Measurements from ENCODE around the gene ATG12.
A peak's percentile ranks its signal among the peaks of the same experiment; 100 is the strongest.
"Not testable (repeated sequence)": the region's sequence is repeated elsewhere in the genome, so short reads cannot be mapped to it uniquely, and the experiment has no call there.

The ATG12 gene

DNA sequence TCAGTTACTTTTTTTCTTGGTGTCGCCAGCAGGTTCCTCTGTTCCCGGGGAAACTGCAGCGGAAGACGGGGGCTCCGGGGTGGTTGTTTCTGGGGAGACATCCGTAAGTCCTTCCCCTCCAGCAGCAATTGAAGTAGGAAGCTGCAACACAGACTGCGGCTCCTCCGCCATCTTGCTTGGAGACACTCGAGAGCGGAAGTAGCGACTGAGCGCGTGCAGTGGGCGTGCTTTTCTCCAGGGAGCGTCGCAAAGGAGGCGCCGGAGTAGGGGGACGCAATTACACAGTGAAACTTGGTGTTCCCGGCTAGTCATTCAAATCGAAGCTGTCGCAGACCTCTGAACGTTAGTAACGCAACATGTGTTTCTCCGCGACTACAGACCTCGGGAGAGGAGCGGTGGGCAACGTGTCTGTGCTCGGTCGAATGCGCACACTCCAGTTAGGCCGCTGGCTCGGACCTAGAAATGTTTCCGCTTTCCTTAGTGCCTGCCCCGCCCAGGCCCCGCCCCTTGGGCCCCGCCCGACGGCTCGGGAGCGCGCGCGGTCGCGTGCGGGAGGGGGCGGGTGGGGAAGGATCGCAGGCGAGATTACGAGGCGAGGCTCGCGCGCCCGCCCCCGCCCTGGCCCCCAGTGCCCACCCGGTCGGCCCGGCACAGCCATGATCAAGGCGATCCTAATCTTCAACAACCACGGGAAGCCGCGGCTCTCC lies at the start of gene ATG12, which contains the start of gene AP3S1:
ATG12 (minus strand) TSS at position 184 of the 707 bp plus-strand sequence; CDS start at position 171, 13 bp downstream.
AP3S1 (plus strand) TSS at position 554 of the 707 bp plus-strand sequence; CDS start at position 657, 103 bp downstream.
- peak; percentile 56 to 92 (median 73) for DNase-seq (ENCODE audit: low read depth in 3 of 3, low spot score in 1 of 3)

DNA sequence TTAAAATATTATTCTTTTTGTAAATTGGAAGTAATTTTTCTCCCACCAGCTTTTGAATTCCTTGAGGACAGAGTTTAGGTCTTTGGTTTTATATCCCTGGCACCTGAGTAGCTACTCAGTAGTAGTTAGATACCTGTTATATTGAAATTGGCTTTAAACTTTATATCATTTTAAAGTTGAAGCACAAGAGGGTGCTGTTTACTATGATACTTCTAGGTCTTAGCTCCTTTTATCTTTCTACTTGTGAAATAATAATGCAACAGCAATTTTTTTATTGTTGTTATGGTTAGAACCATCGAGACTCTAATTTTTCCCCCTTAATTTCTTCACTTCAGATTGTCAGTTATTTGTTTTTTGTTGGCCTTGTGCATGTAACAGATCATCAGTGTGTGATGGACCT lies 46.7 kb upstream of the ATG12 start:
- DNase-seq (ENCODE audit: low read depth in 3 of 3, low spot score in 1 of 3), result no peak

- DNase-seq (ENCODE audit: low read depth in 3 of 3, low spot score in 1 of 3), result not testable (repeated sequence)
Measured at GRCh38 chr5:115885208-115885607, 43.8 kb upstream of the ATG12 start.

GRCh38 chr5:115884704-115885103 lies 43.3 kb upstream of the ATG12 start:
- DNase-seq (ENCODE audit: low read depth in 3 of 3, low spot score in 1 of 3), result no peak

DNA sequence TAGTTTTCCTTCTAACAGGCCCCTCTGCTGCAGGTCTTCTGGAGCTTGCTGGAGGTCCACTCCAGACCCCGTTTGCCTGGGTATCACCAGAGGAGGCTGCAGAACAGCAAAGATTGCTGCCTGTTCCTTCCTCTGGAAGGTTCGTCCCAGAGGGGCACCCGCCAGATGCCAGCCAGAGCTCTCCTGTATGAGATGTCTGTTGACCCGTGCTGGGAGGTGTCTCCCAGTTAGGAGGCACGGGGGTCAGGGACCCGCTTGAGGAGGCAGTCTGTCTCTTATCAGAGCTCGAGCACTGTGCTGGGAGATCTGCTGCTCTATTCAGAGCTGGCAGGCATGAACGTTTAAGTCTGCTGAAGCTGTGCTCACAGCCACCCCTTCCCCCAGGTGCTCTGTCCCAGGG lies 41.1 kb upstream of the ATG12 start:
- DNase-seq (ENCODE audit: low read depth in 3 of 3, low spot score in 1 of 3), result not testable (repeated sequence)

- DNase-seq (ENCODE audit: low read depth in 3 of 3, low spot score in 1 of 3), result not testable (repeated sequence)
Measured at GRCh38 chr5:115877342-115877741, 36.0 kb upstream of the ATG12 start.

DNA sequence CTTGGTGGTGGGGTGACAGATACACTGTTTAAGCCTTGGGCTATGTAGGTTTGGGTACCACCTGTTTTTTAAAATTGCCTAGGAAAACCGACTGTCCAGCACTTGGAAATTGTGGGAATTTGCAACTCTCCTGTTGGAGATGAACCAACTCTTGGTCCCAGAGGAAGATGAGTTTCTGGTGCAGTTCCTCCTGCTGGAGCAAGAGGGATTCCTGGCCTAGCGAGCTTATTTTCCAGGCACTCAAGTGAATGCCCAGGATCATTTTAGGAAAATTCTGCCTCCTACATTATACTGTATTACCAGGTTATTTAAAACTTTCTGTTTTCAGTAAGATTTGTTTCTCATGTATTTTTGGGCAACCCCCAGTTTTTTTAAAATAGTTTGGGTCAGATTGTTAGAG lies 34.1 kb upstream of the ATG12 start:
- no peak for DNase-seq (ENCODE audit: low read depth in 3 of 3, low spot score in 1 of 3)

- no peak for DNase-seq (ENCODE audit: low read depth in 3 of 3, low spot score in 1 of 3)
Measured at GRCh38 chr5:115873392-115873791, 32.0 kb upstream of the ATG12 start.

DNA sequence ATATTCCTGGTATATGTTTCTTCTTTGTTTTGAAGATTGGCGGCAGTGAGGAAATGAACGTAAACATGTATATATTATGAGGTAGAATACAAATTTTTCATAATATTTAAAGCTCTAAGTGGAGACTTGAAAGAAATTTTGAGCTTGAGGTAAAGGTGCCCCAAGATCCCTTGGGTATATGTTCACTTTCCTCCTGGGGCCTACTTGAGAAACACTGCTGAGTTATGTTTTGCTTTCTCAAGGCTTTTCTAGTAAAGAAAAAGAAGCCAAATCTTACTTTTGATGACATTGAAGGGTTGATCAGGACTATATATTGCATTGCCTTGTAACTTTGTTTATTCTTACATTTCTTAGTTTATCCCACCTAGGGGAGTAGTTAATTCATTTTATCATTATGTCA lies 31.1 kb upstream of the ATG12 start:
- DNase-seq (ENCODE audit: low read depth in 3 of 3, low spot score in 1 of 3), result no peak

- DNase-seq (ENCODE audit: low read depth in 3 of 3, low spot score in 1 of 3), result no peak
Measured at GRCh38 chr5:115869256-115869795, 28.0 kb upstream of the ATG12 start.

DNA sequence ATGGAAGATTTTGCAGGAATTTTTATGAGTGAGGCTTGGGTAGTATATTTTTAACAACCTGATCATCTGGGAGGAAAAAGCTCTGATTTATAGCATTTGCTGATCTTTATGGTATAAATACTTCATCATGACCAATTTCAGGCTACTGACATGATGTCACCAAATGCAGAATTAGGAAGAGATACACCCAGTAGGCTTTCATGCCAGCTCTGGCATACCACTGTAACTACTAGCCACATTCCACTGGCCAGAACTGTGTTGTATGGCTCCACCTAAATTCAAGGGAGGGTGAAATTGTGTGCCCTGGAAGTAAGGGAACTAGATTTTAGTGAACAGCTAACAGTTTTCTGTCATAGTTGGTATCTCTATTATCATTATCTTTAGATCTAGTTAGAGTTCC lies 18.0 kb upstream of the ATG12 start:
- no peak for DNase-seq (ENCODE audit: low read depth in 3 of 3, low spot score in 1 of 3)

GRCh38 chr5:115858396-115858795 lies 17.0 kb upstream of the ATG12 start:
- DNase-seq (ENCODE audit: low read depth in 3 of 3, low spot score in 1 of 3), result no peak

GRCh38 chr5:115857626-115858349 lies 16.4 kb upstream of the ATG12 start:
- no peak for DNase-seq (ENCODE audit: low read depth in 3 of 3, low spot score in 1 of 3)

GRCh38 chr5:115857057-115857479 lies 15.7 kb upstream of the ATG12 start:
- DNase-seq (ENCODE audit: low read depth in 3 of 3, low spot score in 1 of 3), result no peak

DNA sequence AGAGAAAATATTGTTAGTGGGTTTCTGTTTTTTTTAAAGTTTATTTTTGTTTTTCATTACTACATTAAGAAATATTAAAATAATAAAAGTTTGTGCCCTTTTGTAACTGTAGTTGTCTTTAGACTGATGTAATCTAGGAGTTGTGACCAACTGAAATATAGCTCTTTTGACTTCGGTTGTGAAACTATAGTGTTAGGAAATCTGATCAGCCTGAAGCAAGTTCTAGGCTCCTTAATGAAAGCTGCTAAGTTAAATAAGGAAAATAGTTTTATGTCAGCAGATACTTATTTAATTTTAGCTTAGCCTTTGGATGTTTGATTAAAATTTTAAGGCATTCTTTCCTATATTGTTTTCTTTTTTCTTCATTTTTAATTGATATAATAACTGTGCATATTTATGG lies 14.6 kb upstream of the ATG12 start:
- DNase-seq (ENCODE audit: low read depth in 3 of 3, low spot score in 1 of 3), result no peak

- DNase-seq (ENCODE audit: low read depth in 3 of 3, low spot score in 1 of 3), result no peak
Measured at GRCh38 chr5:115854139-115854538, 12.8 kb upstream of the ATG12 start.

GRCh38 chr5:115850744-115851416 lies 9.5 kb upstream of the ATG12 start:
- DNase-seq (ENCODE audit: low read depth in 3 of 3, low spot score in 1 of 3), result no peak

GRCh38 chr5:115849258-115849798 lies 8.0 kb upstream of the ATG12 start:
- DNase-seq (ENCODE audit: low read depth in 3 of 3, low spot score in 1 of 3), result no peak

- DNase-seq (ENCODE audit: low read depth in 3 of 3, low spot score in 1 of 3), result no peak
Measured at GRCh38 chr5:115847290-115847689, 5.9 kb upstream of the ATG12 start.

- DNase-seq (ENCODE audit: low read depth in 3 of 3, low spot score in 1 of 3), result no peak
Measured at GRCh38 chr5:115844321-115844817, 3.0 kb upstream of the ATG12 start.

Measured in stimulated activated CD4-positive, alpha-beta T cell treated with anti-CD3 and anti-CD28 coated beads, TNF-alpha, amount 100 ng/mL, for 1 hour (primary cell).